ENCODE measurements around the gene SETDB1.

Gene SETDB1

GRCh38 chr1:150931773-150932172, 5.6 kb downstream of the SETDB1 start:
- DNase-seq (ENCODE audit: low read depth), result no peak

DNA sequence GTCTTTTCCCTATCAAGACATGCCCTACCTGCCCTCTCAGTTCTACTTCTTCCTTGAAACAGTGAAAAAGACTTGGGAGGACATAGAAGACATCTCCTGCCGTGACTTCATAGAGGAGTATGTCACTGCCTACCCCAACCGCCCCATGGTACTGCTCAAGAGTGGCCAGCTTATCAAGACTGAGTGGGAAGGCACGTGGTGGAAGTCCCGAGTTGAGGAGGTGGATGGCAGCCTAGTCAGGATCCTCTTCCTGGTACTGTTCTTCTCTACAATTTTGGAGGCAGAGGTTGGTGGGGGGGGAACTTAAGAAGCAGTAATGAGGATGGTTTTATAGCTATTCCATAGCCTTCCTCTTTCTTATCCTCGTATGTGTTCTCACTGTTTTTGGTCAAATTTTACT, 18.7 kb downstream of the SETDB1 start:
- no peak for DNase-seq (ENCODE audit: low read depth)

DNA sequence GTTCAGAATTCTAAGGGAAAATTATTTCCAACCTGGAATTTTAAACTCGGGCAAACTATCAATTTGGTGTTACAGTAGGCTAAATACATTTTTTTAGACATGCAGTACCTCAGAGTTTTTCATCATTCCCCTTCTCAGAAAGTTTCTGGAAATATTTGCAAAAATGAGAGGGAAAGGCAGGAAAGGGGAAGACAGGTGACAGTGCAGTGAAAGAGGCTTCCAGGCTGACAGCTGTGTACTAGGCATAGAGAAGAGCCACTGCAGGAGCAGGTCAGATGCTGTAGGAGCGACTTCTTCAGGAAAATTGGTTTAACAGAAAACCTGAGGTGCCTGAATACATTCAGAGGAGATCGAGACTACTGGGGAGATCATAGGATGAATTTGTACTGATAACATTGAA, 28.5 kb downstream of the SETDB1 start:
- DNase-seq (ENCODE audit: low read depth), result no peak

DNA sequence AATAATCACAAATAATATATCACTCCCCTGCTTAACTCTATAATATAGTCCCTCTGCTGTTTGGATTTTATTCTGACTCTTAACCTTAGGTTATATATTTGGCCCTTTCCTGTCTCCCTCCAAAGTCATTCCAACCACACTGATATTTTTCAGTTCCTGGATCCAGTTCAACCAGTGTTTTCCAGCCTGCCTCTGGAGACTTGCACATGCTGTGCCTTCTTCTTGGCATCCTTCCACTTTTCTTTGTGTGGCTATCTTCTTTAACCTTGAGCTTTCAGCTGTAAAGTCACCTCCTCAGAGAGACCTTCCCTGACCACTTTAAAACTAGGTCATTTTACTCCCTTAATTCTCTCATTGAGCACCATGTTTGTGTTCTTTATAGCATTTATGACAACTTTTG, 29.1 kb downstream of the SETDB1 start:
- DNase-seq (ENCODE audit: low read depth), result no peak

DNA sequence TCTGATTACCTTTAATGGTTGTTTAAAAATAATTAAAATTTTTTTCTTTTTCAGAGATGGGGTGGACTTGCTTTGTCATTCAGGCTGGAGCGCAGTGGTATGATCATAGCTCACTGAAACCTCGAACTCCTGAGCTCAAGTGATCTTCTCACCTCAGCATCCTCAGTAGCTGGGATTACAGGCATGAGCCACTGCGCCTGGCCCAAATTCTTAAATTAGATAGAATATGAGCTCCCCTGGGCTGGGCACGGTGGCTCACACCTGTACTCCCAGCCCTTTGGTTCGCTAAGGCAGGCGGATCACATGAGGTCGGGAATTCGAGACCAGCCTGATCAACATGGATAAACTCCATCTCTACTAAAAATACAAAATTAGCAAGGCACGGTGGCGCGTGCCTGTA, 31.5 kb downstream of the SETDB1 start:
- DNase-seq (ENCODE audit: low read depth), result no peak

- DNase-seq (ENCODE audit: low read depth), result no peak
Observed at GRCh38 chr1:150960646-150961045, 34.5 kb downstream of the SETDB1 start.

DNA sequence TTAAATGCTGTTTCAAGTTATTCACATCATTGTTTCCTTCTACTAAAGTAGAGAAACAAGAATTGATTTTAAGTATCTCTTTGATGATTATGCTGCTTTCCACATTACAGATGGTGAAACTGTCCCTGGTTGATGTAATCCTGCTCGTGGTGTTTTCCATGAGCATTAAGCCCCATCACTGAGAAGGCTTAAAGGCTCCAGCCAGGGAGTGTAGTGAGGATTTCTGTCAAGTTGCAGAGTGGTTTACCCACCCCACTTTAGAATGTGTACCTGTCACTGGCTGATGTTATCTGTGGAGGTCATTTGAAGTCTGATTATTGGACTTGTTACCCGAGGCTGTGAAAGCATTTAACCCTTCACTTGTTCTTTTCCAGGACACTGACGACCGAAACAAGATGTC, 35.6 kb downstream of the SETDB1 start:
- DNase-seq (ENCODE audit: low read depth), result no peak

- no peak for DNase-seq (ENCODE audit: low read depth)
Observed at GRCh38 chr1:150963321-150964163, 37.4 kb downstream of the SETDB1 start.

GRCh38 chr1:150964164-150964489, 38.0 kb downstream of the SETDB1 start:
- DNase-seq (ENCODE audit: low read depth), result no peak

- no peak for DNase-seq (ENCODE audit: low read depth)
Observed at GRCh38 chr1:150965605-150966004, 39.4 kb downstream of the SETDB1 start.

- DNase-seq (ENCODE audit: low read depth), result no peak
Observed at GRCh38 chr1:150966011-150966410, 39.8 kb downstream of the SETDB1 start.

DNA sequence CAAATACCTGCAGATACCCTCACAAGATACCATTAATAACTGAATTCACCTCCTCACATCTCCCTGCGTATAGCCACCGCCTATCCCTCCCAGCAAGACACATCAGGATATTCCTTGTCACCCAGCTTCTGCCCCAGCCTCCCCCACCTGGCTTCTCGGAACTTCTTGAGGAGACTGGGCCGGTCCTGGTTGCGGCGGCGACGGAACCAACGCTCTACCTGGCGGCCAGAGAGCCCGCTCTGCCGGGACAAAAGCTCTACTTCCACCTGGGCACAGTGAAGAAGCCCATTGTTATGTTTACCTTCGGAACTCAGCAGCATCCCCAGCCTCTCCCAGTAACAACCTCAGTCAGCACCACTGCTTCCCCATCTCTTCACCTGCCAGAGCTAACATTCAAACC, 41.8 kb downstream of the SETDB1 start:
- no peak for DNase-seq (ENCODE audit: low read depth)

DNA sequence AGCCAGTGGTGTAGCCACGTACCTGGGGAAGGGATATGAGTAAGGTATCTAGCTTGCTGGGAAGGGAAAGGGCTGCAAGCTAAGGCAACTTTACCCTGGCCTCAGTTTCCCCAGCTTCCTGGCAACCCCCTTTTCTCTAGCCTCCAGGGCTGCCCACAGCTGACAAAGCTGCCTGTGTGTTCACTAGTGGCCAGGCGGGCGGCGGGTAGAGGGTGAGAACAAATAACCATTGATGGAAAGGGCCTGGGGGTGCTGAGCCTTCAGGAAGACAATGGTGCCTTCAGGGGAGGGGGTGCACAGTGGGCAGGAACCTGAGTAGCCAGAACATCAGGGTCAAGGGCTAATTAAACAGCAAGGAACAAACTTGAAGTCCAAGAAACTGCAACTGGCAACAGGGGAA, 42.3 kb downstream of the SETDB1 start:
- no peak for DNase-seq (ENCODE audit: low read depth)

DNA sequence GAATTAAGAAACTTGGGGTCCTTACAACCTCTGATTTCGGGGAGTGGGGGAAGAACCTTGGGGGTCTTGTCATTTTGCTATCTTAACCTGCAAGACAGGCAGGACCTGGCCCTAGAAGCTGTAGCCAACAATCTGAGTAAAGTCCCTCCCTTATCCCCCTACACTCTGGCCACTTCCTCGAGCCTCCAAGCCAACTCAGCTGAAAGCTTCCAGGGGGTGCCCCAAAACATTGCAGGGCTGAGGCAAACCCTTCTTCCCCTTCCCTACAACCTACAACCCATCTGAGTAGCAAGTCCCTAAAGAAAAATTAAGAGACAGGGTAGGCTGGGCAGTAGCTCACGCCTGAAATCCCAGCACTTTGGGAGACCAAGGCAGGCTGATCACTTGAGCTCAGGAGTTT, 43.5 kb downstream of the SETDB1 start:
- DNase-seq (ENCODE audit: low read depth), result no peak

- DNase-seq (ENCODE audit: low read depth), result no peak
Observed at GRCh38 chr1:150970808-150971582, 44.8 kb downstream of the SETDB1 start.

GRCh38 chr1:150971583-150972416, 45.6 kb downstream of the SETDB1 start:
- no peak for DNase-seq (ENCODE audit: low read depth)

- DNase-seq (ENCODE audit: low read depth), result no peak
Observed at GRCh38 chr1:150972417-150972940, 46.3 kb downstream of the SETDB1 start.

GRCh38 chr1:150973258-150973835, 47.2 kb downstream of the SETDB1 start:
- DNase-seq (ENCODE audit: low read depth), result no peak

DNA sequence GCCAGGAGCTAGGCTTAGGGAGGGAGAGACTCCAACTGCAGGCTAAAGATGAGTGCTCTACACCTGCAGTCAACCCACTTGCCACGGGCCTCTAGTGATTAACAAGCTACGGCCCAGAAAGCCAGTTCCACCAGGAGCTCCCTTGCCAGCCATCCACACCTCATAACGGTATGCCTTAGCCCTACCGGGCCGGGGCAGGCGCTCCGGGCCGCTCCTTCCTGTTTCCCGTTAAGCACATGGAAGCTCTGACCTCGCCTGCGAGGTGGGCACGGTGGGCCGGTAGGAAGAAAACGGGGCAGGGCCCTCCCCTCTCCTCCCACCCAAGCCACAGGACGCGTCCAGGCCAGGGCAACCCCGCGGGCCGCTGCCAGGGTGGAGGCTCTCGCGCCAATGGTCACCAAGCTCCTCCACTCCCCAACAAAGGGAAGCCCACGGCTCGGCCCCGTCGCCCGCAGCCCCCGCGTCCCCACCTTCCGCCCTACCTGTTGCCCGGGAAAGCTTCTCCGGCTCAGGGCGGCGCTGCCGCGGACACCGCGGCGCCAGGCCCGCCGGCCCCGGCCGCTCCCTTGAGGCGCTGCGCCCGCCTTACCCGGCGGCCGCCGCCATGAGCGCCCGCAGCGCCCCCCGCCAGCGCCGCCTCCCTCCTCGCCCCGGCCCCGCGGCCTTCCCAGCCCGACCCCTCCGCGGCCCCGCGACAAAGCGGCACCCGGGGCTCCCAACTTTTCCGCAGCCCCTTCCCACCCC, 47.8 kb downstream of the SETDB1 start:
- DNase-seq (ENCODE audit: low read depth), result peak; percentile 23

GRCh38 chr1:150974580-150975478, 48.7 kb downstream of the SETDB1 start, which contains the start of gene CERS2:
TSS of gene CERS2 (minus strand) at chr1:150974835. CDS start at chr1:150969090, 5,745 bp downstream.
- peak; percentile 65 for DNase-seq (ENCODE audit: low read depth)

All from stimulated activated CD4-positive, alpha-beta T cell treated with anti-CD3 and anti-CD28 coated beads, Interleukin-2, amount 100 ng/mL, for 4 hours (primary cell).